Fibroblast of lung (primary cell): ENCODE results near the gene FBLN2. TPM values are rescaled to one million over a fixed set of nuclear protein-coding genes. Genes with fewer than 3 reads are reported as not detected.

Source experiments
- DNase-seq, 2 donors: peaks; one replicate each; pipeline versions ENCODE4 v3.0.0 to v3.0.0-alpha.2; 2010; ENCODE audit warnings: low read depth in 2 of 2
- H2AFZ ChIP-seq: 2 replicates; pipeline ENCODE4 v1.5.1; 2012; ENCODE audit warnings: low read length, control low read depth, inconsistent platforms
- H3K27ac ChIP-seq: 2 replicates; pipeline ENCODE4 v1.5.1; 2011; ENCODE audit warnings: low read length, control low read depth; ENCODE audit not compliant: insufficient read depth
- H3K27me3 ChIP-seq: 2 replicates; pipeline ENCODE4 v1.5.1; 2011; ENCODE audit warnings: mild to moderate bottlenecking, low read length; ENCODE audit not compliant: control insufficient read depth, insufficient read depth
- H3K36me3 ChIP-seq: 2 replicates; pipeline ENCODE4 v1.5.1; 2011; ENCODE audit warnings: low read length; ENCODE audit not compliant: control insufficient read depth, insufficient read depth
- H3K4me1 ChIP-seq: 2 replicates; pipeline ENCODE4 v1.5.1; 2011; ENCODE audit warnings: low read length; ENCODE audit not compliant: control insufficient read depth, insufficient read depth; ENCODE audit errors: extremely low read depth
- H3K4me2 ChIP-seq: 2 replicates; pipeline ENCODE4 v1.5.1; 2011; ENCODE audit warnings: low read length, control low read depth; ENCODE audit not compliant: insufficient read depth; ENCODE audit errors: extremely low read depth
- H3K4me3 ChIP-seq, 4 experiments: fragments of 200-600 bp in 1 of 4; sonication (generic) in 1 of 4; replicated peaks in 1 of 4; 2 replicates each; pipeline ENCODE4 v1.5.1; 2011 to 2016; ENCODE audit warnings: low read length in 4 of 4, low read depth in 3 of 4, mild to moderate bottlenecking in 3 of 4, control low read depth in 2 of 4, inconsistent platforms in 1 of 4, mixed read lengths in 1 of 4; ENCODE audit not compliant: insufficient read depth in 1 of 4; ENCODE audit errors: control extremely low read depth in 1 of 4
- H3K79me2 ChIP-seq: 2 replicates; pipeline ENCODE4 v1.5.1; 2012; ENCODE audit warnings: mild to moderate bottlenecking, low read length, inconsistent platforms; ENCODE audit not compliant: control insufficient read depth, insufficient read depth
- H3K9ac ChIP-seq: 2 replicates; pipeline ENCODE4 v1.5.1; 2011; ENCODE audit warnings: mild to moderate bottlenecking, low read length, control low read depth; ENCODE audit not compliant: insufficient read depth
- H3K9me3 ChIP-seq: 2 replicates; pipeline ENCODE4 v1.5.1; 2012; ENCODE audit warnings: low read depth, low read length; ENCODE audit not compliant: control insufficient read depth, insufficient read depth
- H4K20me1 ChIP-seq: 2 replicates; pipeline ENCODE4 v1.5.1; 2011; ENCODE audit warnings: low read length; ENCODE audit not compliant: control insufficient read depth, insufficient read depth; ENCODE audit errors: extremely low read depth
- EZH2 ChIP-seq: IDR thresholded peaks from 2 replicates; pipeline ENCODE4 v1.5.1; 2012; ENCODE audit warnings: low read length, control low read depth, mild to moderate bottlenecking; ENCODE audit errors: missing control alignments
- polyA plus RNA-seq, 2 donors: library from polyadenylated mRNA; depleted of rRNA in 1 of 2; stranded (reverse) in 1 of 2; unstranded in 1 of 2; fragments of >200 nt; gene quantifications; 2 replicates each; pipeline ENCODE4 v1.2.1, GENCODE V29; 2011 to 2012; ENCODE audit warnings: missing spikeins in 1 of 2
- total RNA-seq: library from RNA; depleted of rRNA; stranded (reverse); fragments of >200 nt; gene quantifications from 2 replicates; pipeline ENCODE4 v1.2.1, GENCODE V29; 2014
- TF ChIP-seq, protein P1 (sequence below), 2 donors: IDR thresholded peaks in 1 of 2; conservative IDR thresholded peaks in 1 of 2; 1 replicate in 1 of 2; 2 replicates in 1 of 2; pipeline ENCODE4 v1.5.1; 2011 to 2012; ENCODE audit warnings: low read length in 2 of 2, control low read depth in 1 of 2, inconsistent platforms in 1 of 2, low read depth in 1 of 2, mild to moderate bottlenecking in 1 of 2

FBLN2 gene
- total and polyA plus RNA-seq, 2 donors (not counting 1 experiment from before 2014, with no cell fraction given): 25.4 to 138 TPM

DNA sequence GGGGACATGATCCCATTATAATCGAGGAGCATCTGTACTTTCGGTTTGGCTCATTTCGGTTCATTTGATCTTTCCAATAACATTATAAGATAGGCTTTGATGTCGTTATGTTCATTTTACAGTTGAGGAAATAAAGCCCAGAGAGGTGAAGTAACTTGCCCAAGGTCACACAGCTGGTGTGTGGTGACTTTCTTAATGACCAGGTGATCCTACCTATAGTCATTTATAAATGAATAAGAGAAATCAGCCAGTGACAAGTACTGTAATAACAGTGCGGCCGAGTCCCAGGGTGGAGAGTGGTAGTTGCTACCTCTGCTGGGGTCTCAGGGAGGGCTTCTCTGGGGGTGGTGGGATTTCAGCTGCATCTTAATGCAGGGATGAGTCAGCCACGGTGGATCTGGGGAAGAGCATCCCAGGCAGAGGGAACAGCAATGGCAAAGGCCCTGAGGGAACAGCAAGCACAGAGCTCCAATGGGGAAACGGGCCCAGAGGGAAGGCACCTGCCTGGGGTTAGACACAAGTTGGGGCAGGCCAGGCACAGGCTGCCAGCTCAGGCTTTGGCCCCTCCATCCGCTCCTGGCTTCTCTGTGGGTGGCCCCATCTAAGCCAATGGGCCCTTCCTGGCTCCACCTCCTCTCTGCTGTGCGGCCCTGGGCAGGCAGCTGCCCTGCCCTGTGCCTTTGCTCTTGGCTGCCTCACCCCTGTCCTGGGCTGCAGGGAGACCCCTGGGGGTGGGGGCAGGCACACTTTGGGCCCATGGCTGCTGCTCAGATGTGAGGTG, 1.1 kb upstream of the FBLN2 start:
- Histone ChIP-seq H2AFZ (no peak overlapping the region), H3K79me2 (no peaks in the 10 kb centered on the region), H3K4me3 (no peak overlapping the region), H4K20me1 (no peaks in the 10 kb centered on the region), H3K9me3 (no peaks in the 10 kb centered on the region), H3K36me3 (no peaks in the 10 kb centered on the region), H3K27ac (no peak overlapping the region), H3K4me2 (no peak overlapping the region), H3K9ac (no peak overlapping the region), H3K27me3 (no peaks in the 10 kb centered on the region), H3K4me1 (peaks cover 4% of the 10 kb centered on the region)
- DNase-seq: no peak
- TF ChIP-seq, protein P1, sequence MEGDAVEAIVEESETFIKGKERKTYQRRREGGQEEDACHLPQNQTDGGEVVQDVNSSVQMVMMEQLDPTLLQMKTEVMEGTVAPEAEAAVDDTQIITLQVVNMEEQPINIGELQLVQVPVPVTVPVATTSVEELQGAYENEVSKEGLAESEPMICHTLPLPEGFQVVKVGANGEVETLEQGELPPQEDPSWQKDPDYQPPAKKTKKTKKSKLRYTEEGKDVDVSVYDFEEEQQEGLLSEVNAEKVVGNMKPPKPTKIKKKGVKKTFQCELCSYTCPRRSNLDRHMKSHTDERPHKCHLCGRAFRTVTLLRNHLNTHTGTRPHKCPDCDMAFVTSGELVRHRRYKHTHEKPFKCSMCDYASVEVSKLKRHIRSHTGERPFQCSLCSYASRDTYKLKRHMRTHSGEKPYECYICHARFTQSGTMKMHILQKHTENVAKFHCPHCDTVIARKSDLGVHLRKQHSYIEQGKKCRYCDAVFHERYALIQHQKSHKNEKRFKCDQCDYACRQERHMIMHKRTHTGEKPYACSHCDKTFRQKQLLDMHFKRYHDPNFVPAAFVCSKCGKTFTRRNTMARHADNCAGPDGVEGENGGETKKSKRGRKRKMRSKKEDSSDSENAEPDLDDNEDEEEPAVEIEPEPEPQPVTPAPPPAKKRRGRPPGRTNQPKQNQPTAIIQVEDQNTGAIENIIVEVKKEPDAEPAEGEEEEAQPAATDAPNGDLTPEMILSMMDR (conservative IDR thresholded peaks at IDR 0.05 in 1 of 2, IDR thresholded peaks at IDR 0.05 in 1 of 2; ENCODE audit: low read depth in 1 of 2, low read length in 2 of 2): no peak
- no peak for TF ChIP-seq EZH2

DNA sequence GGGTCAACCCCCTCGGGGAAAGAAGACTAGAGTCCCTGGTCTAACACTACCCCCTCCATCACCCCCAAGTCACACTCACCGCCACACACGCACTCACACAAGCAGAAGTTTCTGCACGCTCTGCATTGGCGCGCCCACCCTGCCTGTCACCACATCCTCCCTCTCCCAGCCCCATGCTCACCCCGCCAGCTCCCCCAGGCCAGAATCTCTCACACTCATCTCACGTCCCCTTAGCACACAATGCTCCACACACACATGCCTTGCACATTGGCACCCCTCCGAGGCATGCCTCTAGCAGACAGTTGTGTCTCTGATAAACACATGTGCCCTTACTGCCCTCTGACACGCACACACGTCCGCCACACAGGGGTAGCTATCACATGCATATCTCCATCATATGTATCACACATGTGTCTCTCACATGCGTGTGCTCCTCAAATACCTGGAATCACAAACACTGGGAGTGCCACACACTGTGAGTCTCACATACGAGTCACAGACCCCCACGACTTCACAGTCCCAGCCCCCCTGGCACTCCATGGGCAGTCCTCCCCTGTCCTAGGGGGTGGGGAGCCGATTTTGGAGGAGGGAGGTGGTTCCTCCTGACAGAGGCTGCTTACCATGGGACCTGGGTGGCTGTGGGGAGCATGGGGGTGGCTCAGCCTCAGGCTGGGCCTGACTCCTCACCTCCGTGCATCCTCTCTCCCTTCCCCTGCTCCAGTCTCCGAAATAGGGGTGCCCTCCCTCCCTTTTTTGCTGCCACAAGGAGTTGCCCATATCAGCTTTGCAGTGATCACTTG, 898 bp downstream of the FBLN2 start:
- TF ChIP-seq, protein P1 (conservative IDR thresholded peaks at IDR 0.05 in 1 of 2, IDR thresholded peaks at IDR 0.05 in 1 of 2; ENCODE audit: low read depth in 1 of 2, low read length in 2 of 2): no peak
- no peak for TF ChIP-seq EZH2
- H4K20me1 ChIP-seq: no peaks in the 10 kb centered on the region
- DNase-seq: no peak
- H3K4me3 ChIP-seq: peak overlapping the region; percentile 5 to 58 (median 12)
- no peak overlapping the region for H3K27ac ChIP-seq
- H3K9me3 ChIP-seq: no peaks in the 10 kb centered on the region
- H3K4me2 ChIP-seq: peak overlapping the region; percentile 68
- H3K79me2 ChIP-seq: no peaks in the 10 kb centered on the region
- no peak overlapping the region for H2AFZ ChIP-seq
- H3K4me1 ChIP-seq: no peaks in the 10 kb centered on the region
- H3K9ac ChIP-seq: no peak overlapping the region
- no peaks in the 10 kb centered on the region for H3K27me3 ChIP-seq
- H3K36me3 ChIP-seq: no peaks in the 10 kb centered on the region

DNA sequence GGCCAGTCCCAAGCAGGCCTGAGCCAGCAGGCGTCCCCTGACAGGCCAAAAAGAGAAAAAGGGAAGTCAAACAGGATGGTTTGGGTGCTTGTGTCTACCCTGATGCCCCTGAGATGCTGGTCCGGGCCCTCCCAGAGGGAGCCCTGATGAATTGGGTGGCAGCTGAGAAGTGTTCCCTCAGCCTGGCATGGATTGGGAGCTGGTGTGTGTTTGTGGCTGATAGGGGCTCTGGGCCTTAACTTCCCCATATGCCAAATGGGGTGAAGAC, 1.4 kb downstream of the FBLN2 start:
- Histone ChIP-seq H3K36me3 (no peaks in the 10 kb centered on the region), H3K27me3 (no peaks in the 10 kb centered on the region), H3K79me2 (no peaks in the 10 kb centered on the region), H3K27ac (no peak overlapping the region), H3K4me3 (peak overlapping the region in 1 of 4 experiments; percentile 58), H3K4me2 (peak overlapping the region; percentile 68), H3K4me1 (no peaks in the 10 kb centered on the region), H3K9ac (no peak overlapping the region), H2AFZ (no peak overlapping the region), H3K9me3 (no peaks in the 10 kb centered on the region), H4K20me1 (no peaks in the 10 kb centered on the region)
- no peak for DNase-seq
- TF ChIP-seq, protein P1 (conservative IDR thresholded peaks at IDR 0.05 in 1 of 2, IDR thresholded peaks at IDR 0.05 in 1 of 2; ENCODE audit: low read depth in 1 of 2, low read length in 2 of 2): no peak
- TF ChIP-seq EZH2: no peak
